Epithelial cell of proximal tubule (primary cell): ENCODE data around the gene DNM1. TPM values are rescaled to one million over a fixed set of nuclear protein-coding genes. Genes with fewer than 3 reads are reported as not detected.
"Not testable (repeated sequence)": the region's sequence is repeated elsewhere in the genome, so short reads cannot be mapped to it uniquely, and the experiment has no call there.

Experiments
- DNase-seq: peaks from one replicate; pipeline ENCODE4 v3.0.0-alpha.2; 2011; ENCODE audit warnings: low read depth
- H3K4me3 ChIP-seq: 2 replicates; pipeline ENCODE4 v1.5.1; 2011; ENCODE audit warnings: low read depth, mild to moderate bottlenecking, low read length
- total RNA-seq: library from RNA; depleted of rRNA; stranded (reverse); fragments of >200 nt; gene quantifications from 2 replicates; pipeline ENCODE4 v1.2.3, GENCODE V29; 2015
- TF ChIP-seq, protein P1 (sequence below): conservative IDR thresholded peaks from 2 replicates; pipeline ENCODE4 v1.5.1; 2012; ENCODE audit warnings: low read depth, mild to moderate bottlenecking, low read length

DNM1 gene
- total RNA-seq, 1 donor from 2014 or later, result 16.7 TPM

DNA sequence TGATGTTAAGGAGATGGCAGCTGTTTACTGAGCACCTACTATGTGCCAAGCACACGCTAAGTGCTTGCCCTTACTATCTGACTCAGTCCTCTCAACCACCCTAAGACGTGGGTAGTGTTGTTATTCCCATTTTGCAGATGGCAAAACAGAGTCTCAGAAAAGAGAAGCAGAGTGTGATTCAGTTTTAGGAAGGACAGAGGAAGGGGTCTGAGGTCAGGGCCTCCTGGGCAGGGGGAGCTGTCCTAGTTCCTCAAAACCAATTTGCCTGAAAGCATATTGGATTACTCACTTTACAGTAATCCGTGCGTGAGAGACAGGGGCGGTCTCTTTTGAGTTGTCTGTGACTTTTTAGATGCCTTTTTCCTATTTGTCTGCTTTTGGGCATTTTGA is 23.2 kb downstream of the DNM1 start:
- H3K4me3 ChIP-seq, result no peak overlapping the region
- TF ChIP-seq, protein P1, sequence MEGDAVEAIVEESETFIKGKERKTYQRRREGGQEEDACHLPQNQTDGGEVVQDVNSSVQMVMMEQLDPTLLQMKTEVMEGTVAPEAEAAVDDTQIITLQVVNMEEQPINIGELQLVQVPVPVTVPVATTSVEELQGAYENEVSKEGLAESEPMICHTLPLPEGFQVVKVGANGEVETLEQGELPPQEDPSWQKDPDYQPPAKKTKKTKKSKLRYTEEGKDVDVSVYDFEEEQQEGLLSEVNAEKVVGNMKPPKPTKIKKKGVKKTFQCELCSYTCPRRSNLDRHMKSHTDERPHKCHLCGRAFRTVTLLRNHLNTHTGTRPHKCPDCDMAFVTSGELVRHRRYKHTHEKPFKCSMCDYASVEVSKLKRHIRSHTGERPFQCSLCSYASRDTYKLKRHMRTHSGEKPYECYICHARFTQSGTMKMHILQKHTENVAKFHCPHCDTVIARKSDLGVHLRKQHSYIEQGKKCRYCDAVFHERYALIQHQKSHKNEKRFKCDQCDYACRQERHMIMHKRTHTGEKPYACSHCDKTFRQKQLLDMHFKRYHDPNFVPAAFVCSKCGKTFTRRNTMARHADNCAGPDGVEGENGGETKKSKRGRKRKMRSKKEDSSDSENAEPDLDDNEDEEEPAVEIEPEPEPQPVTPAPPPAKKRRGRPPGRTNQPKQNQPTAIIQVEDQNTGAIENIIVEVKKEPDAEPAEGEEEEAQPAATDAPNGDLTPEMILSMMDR, result no peak
- DNase-seq, result no peak

DNA sequence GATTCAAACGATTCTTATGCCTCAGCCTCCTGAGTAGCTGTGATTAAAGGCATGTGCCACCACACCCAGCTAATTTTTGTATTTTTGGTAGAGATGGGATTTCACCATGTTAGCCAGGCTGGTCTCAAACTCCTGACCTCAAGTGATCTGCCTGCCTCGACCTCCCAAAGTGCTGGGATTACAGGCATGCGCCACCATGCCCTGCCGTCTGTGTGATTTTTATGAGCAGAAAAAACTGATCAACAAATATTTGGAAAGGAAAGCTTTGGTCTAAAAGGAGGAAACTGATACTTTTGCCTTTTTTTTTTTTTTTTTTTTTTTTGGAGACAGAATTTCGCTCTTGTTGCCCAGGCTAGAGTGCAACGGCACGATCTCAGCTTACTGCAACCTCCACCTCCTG is 27.7 kb downstream of the DNM1 start:
- DNase-seq, H3K4me3 ChIP-seq: not testable (repeated sequence)

DNA sequence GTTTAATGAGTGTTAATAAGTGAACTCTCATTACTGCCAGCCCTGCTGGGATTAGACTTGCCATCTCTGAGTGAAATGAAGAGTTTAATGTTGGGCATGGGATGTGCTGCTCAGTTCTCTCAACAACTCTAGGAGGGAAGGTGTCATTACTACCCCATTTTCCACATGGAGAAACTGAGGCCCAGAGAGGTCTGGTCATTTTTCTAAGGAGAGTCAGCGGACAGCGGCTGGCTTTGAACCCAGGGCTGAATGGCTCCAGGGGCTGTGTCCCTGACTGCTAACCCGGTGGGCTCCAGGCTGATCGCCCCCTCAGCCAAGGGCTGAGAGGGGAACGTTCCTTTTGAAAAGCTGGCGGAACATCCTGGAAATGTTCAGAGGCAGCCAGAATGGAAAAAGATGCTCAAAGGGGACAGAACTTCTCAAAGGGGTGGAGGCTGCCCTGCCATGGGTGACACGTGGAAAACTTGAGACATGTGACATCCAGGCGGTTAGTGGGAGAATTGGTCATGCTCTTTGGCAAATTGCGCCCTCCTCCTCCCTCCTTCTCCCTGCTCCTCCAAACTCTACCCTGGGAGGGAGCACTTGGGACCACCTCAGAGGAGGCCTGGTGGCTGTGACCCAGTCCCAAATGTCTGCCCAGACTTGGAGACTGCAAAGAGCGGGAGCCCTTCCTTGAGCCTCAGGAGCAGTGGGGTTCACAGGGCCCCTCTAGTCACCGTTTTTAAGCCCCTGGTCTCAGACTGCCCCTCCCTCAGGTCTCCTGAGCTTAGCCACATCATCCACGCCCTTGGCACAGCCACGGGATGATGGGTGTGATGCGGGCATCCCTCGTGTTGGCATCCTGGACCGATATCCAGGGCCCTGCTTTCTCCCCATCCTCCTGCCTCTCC is 28.7 kb downstream of the DNM1 start:
- no peak for DNase-seq
- H3K4me3 ChIP-seq, result no peak overlapping the region
- TF ChIP-seq, protein P1, result no peak

DNA sequence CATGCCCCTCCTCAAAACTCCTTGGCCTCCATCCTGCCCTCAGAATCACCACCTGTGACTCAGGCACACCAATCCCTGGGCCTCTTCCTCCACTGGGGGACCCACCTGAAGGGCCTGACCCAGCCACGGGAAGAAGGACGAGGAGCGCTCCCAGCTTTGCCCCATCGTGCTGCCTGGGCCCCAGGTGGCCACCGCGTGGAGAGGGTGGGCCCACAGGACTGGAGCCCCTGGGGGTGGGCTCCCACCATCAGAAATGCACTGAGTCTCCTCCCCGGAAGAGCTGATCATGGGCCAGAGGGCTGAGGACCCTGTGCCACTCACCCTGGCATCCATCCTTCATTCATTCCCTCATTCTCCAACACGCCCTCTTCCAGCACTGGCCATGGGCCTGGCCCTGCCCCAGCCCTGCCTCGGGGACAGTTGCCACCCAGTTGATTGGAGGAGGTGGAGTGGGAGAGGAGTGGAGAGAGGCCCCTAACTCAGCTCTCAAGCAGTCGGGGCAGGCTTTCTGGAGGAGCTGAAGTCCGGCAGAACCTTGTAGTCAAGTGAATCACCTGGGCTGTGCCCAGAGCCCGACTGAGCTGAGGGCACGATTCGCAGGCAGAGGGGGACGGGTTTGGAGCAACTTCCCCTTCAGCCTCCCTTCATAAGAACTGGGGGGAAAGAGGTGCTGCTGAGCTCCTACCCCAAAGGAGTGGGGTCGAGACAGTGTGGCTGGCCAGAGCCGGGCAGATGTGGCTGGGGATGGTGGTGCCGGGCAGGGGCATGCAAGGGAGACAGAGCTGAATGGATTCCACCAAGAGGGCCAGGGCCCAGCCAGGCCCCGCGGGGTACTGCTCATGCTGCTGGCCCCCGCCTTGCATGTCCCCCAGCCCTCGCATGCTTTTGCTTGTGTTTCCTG is 29.6 kb downstream of the DNM1 start:
- no peak for DNase-seq
- TF ChIP-seq, protein P1, result no peak
- no peak overlapping the region for H3K4me3 ChIP-seq

DNA sequence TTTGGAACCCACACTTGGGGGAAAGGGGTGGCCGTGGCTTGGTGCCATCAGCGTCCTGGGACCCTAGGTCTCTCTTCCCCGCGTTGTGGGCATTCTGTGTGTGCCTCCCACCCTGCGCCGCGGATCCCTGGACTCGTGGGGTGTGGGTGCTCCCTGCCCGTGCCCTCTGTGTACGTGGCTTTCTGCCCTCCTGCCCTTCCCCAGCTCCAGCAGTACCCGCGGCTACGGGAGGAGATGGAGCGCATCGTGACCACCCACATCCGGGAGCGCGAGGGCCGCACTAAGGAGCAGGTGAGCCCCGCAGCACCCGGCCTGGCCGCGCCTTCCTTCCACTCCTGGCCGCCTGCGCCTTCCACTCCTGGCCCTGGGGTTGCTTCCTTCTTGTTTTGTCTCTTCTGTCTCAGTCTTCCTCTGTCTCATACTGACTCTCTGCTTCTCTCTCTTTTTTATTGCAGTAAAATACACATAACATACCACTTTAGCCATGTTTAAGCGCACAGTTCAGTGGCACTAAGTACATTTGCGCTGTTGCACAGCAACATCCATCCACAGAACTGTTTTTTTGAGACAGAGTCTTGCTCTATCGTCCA is 30.7 kb downstream of the DNM1 start:
- no peak for DNase-seq
- H3K4me3 ChIP-seq, result no peak overlapping the region
- TF ChIP-seq, protein P1, result no peak

DNA sequence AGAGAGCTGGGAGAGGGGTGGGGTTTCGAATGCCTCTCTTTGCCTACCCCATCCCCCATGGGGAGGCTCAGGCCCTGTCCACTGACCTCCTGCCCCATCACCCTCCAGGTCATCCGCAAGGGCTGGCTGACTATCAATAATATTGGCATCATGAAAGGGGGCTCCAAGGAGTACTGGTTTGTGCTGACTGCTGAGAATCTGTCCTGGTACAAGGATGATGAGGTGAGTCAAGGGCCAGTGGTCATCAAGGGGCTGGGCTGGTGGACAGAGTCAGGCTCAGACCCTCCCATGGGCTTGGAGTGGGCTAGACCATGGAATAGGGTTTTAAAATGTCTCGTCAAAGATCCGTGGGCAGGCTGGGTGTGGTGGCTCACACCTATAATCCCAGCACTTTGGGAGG is 38.9 kb downstream of the DNM1 start:
- DNase-seq, result no peak
- H3K4me3 ChIP-seq, result no peak overlapping the region
- TF ChIP-seq, protein P1, result no peak

DNA sequence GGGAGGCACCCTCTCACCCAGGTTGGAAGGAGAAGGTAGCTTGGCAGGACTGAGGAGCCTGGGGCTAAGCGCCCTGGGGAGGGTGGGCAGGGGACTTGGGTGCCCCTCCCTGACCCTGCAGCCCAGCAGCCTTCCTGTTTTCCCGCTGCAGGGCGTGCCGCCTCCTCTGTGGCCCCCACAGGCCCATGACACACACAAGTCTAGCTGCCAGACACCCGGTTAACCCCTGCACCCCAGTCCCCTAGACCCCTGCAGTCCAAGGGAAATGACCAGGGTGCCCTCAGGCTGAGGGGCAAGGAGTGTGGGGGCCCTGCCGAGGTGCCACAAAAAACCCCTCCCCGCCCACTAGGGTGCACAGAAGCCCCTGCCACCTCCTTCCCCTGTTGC is 39.6 kb downstream of the DNM1 start:
- TF ChIP-seq, protein P1, result no peak
- DNase-seq, result no peak

More for the DNA sequence above, 39.6 kb downstream of the DNM1 start:
- H3K4me3 ChIP-seq, result no peak overlapping the region
